NCI-H82 (cell line): ENCODE measurements around the gene ETS1.
A peak's percentile ranks its signal among the peaks of the same experiment; 100 is the strongest.

Source experiments
- DNase-seq: peaks from one replicate; lab custom pipeline; 2025; lab: John Stamatoyannopoulos, UW

ETS1 gene

GRCh38 chr11:128540469-128540868 lies 46.9 kb downstream of the ETS1 start:
- no peak for DNase-seq

GRCh38 chr11:128536506-128536905 lies 50.9 kb downstream of the ETS1 start:
- DNase-seq = peak; percentile 69

- DNase-seq = no peak
Observed at GRCh38 chr11:128535468-128536457, 51.6 kb downstream of the ETS1 start.

- DNase-seq = no peak
Observed at GRCh38 chr11:128533472-128533871, 53.9 kb downstream of the ETS1 start.

- no peak for DNase-seq
Observed at GRCh38 chr11:128532572-128533091, 54.7 kb downstream of the ETS1 start.

GRCh38 chr11:128532016-128532571 lies 55.3 kb downstream of the ETS1 start:
- DNase-seq = no peak

GRCh38 chr11:128531588-128531987 lies 55.8 kb downstream of the ETS1 start:
- no peak for DNase-seq

GRCh38 chr11:128530118-128531074 lies 57.0 kb downstream of the ETS1 start:
- DNase-seq = no peak

- DNase-seq = no peak
Observed at GRCh38 chr11:128528294-128528693, 59.1 kb downstream of the ETS1 start.

- DNase-seq = no peak
Observed at GRCh38 chr11:128527046-128527445, 60.3 kb downstream of the ETS1 start.

- no peak for DNase-seq
Observed at GRCh38 chr11:128525411-128526243, 61.7 kb downstream of the ETS1 start.

GRCh38 chr11:128524172-128524571 lies 63.2 kb downstream of the ETS1 start:
- DNase-seq = no peak

- DNase-seq = no peak
Observed at GRCh38 chr11:128523641-128524040, 63.7 kb downstream of the ETS1 start.

GRCh38 chr11:128522943-128523518 lies 64.3 kb downstream of the ETS1 start:
- DNase-seq = no peak

GRCh38 chr11:128522055-128522942 lies 65.1 kb downstream of the ETS1 start:
- peak; percentile 90 for DNase-seq

GRCh38 chr11:128521682-128522054 lies 65.7 kb downstream of the ETS1 start:
- DNase-seq = no peak

GRCh38 chr11:128520888-128521681 lies 66.3 kb downstream of the ETS1 start:
- no peak for DNase-seq

GRCh38 chr11:128520206-128520887 lies 67.0 kb downstream of the ETS1 start:
- no peak for DNase-seq
